Stimulated activated naive CD8-positive, alpha-beta T cell treated with anti-CD3 and anti-CD28 coated beads, Interleukin-15, Interleukin-2, amounts not matched to agents 100 U/mL and 50 U/mL, for 24 hours (primary cell): ENCODE data around the gene ZFP69B.
"Not testable (repeated sequence)": the region's sequence is repeated elsewhere in the genome, so short reads cannot be mapped to it uniquely, and the experiment has no call there.

Experiments
- ATAC-seq: fragments of 150-1000 bp; cut with Tn5 transposase; one replicate; pipeline ENCODE4 v1.10.0; 2021
- DNase-seq: peaks from one replicate; pipeline ENCODE4 v3.0.0; 2021

Gene ZFP69B

GRCh38 chr1:40435876-40436275, 14.4 kb upstream of the ZFP69B start:
- ATAC-seq (no peak), DNase-seq (no peak)

GRCh38 chr1:40438391-40439015, 11.8 kb upstream of the ZFP69B start:
- DNase-seq (no peak), ATAC-seq (no peak)

- DNase-seq (no peak), ATAC-seq (no peak)
Observed at GRCh38 chr1:40439247-40439646, 11.0 kb upstream of the ZFP69B start.

GRCh38 chr1:40450495-40451237, 390 bp downstream of the ZFP69B start:
- DNase-seq (peak; percentile 86), ATAC-seq (peak; percentile 87)

GRCh38 chr1:40451238-40451585, 936 bp downstream of the ZFP69B start:
- ATAC-seq (peak; percentile 26), DNase-seq (no peak)

- DNase-seq = no peak
- no peak for ATAC-seq
Observed at GRCh38 chr1:40454873-40455272, 4.6 kb downstream of the ZFP69B start.

GRCh38 chr1:40462956-40463590, 12.8 kb downstream of the ZFP69B start:
- no peak for DNase-seq
- no peak for ATAC-seq

- DNase-seq (no peak), ATAC-seq (no peak)
Observed at GRCh38 chr1:40469327-40469726, 19.1 kb downstream of the ZFP69B start.

GRCh38 chr1:40475268-40475667, 25.0 kb downstream of the ZFP69B start:
- DNase-seq (no peak), ATAC-seq (no peak)

GRCh38 chr1:40476924-40477677, 26.8 kb downstream of the ZFP69B start, which contains the start of gene ZFP69:
TSS of gene ZFP69 (plus strand) at chr1:40477290. CDS start at chr1:40479362, 2,072 bp downstream.
- ATAC-seq (peak; percentile 81), DNase-seq (peak; percentile 81)

GRCh38 chr1:40477678-40478053, 27.4 kb downstream of the ZFP69B start:
- DNase-seq (peak; percentile 27), ATAC-seq (peak; percentile 37)

- DNase-seq (no peak), ATAC-seq (no peak)
Observed at GRCh38 chr1:40478276-40478675, 28.0 kb downstream of the ZFP69B start.

- ATAC-seq (no peak), DNase-seq (peak; percentile 10)
Observed at GRCh38 chr1:40479156-40479555, 28.9 kb downstream of the ZFP69B start.

GRCh38 chr1:40495315-40495903, 45.1 kb downstream of the ZFP69B start:
- ATAC-seq = no peak

GRCh38 chr1:40502651-40503050, 52.4 kb downstream of the ZFP69B start:
- not testable (repeated sequence) for DNase-seq, ATAC-seq

More at GRCh38 chr1:40495315-40495903, 45.1 kb downstream of the ZFP69B start:
- DNase-seq = no peak

GRCh38 chr1:40507973-40508372, 57.7 kb downstream of the ZFP69B start:
- ATAC-seq = no peak
- DNase-seq = no peak

GRCh38 chr1:40508375-40509341, 58.4 kb downstream of the ZFP69B start, which contains the start of gene EXO5:
TSS of gene EXO5 (plus strand) at chr1:40508767. CDS start at chr1:40514545, 5,778 bp downstream.
- ATAC-seq = peak; percentile 100

More at GRCh38 chr1:40508375-40509341, 58.4 kb downstream of the ZFP69B start, which contains the start of gene EXO5:
- DNase-seq = peak; percentile 89
